ENCODE data around the gene SNTN.

SNTN gene

DNA sequence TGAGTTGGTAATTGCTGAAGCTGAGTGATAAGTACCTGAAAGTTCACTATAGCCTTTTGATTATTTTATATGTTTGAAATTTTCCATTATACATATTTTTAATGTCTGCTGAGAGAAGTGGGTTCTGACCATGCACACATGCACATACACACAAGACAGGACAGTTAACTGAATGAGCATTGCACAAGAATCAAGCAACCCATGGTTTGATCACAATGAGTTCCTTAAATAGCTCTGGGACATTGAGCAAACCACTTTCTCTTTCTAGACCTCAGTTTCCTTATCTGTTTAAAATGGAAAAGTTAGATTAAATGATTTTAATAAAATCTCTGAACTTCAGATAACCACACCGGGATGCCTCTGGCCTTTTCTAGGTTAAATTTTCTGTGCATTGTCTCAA is 26.7 kb downstream of the SNTN start:
- no peak for DNase-seq

DNA sequence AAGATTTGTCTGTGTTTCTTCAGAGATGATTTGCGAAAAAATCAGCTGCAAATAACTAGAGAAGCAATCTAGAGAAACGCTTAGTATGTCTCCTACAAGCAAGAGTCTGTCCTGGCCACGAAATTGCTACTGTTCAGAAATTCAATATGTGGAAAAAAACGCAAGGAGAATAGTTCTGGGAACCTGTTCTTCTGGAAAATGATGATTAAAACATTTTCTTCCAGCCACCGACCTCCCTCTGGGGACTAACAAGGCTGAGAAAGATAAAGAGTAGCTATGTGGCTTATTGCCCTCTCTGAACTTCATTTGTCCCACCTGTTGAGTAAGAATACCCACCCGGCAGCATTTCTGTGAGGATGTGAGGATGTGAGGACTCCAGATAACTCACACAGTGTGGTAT is 31.6 kb downstream of the SNTN start:
- no peak for DNase-seq

GRCh38 chr3:63685340-63685739 is 32.9 kb downstream of the SNTN start:
- DNase-seq: no peak

- no peak for DNase-seq
Measured at GRCh38 chr3:63687278-63688225, 35.1 kb downstream of the SNTN start.

DNA sequence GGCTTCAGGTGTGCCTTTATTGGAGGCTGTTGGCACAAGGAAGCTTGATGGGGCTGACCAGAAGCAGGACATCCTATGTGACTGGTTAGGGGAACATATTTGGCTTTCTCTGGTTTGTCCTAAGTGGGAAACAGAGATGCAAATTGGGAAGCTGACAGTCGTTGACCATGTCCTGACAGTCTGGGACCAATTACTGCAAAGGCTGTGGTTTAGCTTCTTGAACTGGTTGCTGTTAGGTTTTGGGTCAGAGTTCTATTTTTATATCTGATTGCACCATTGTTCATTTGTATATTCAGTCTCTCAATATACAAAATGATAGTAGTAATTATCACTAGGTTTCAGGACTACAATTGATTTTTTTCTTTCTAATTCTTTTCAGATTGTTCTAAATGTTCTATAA is 36.8 kb downstream of the SNTN start:
- no peak for DNase-seq

- no peak for DNase-seq
Measured at GRCh38 chr3:63693351-63693750, 40.9 kb downstream of the SNTN start.

GRCh38 chr3:63705092-63705645 is 52.7 kb downstream of the SNTN start:
- no peak for DNase-seq

DNA sequence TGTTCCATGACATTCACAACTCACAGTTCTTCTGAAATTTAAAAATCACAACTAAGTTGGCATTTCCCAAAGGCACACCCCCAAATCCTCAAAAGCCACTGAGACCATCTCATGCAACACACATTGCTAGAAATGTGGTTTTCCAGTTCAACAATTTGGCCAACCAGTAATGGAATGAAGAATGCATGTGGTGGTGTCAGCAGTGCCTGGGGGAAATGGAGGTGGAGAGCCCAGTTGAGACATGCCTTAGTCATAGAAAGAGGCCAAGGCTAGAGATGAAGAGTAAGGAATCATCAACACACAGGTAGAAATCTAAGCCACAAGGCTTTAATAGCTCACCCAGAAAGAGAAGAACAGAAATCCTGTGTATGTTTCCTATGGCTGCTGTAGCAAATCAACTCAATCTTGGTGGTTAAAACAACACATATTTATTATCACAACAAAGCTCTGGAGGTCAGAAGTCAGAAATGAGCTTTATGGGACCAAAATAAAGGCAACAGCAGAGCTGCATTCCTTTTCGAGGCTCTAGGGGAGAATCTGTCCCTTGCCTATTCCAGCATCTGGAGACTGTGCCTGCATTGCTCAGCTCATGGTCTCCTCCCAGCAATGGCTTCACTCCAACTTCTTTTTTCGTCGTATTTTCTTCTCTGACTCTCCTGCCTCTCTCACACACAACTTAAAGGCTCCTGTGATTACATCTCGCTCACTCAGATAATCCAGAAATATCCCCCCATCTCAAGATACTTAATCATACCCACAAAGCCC is 54.0 kb downstream of the SNTN start:
- DNase-seq: no peak

GRCh38 chr3:63707731-63708130 is 55.3 kb downstream of the SNTN start:
- no peak for DNase-seq

- DNase-seq: no peak
Measured at GRCh38 chr3:63709576-63709975, 57.1 kb downstream of the SNTN start.
